ENCODE measurements around the gene CASP10. TPM values are rescaled to one million over a fixed set of nuclear protein-coding genes. Genes with fewer than 3 reads are reported as not detected.
A peak's percentile ranks its signal among the peaks of the same experiment; 100 is the strongest.

CASP10 gene
- total and polyA plus RNA-seq, 2 donors (not counting 1 experiment from before 2014, with no cell fraction given) = 16.0 to 34.3 TPM

DNA sequence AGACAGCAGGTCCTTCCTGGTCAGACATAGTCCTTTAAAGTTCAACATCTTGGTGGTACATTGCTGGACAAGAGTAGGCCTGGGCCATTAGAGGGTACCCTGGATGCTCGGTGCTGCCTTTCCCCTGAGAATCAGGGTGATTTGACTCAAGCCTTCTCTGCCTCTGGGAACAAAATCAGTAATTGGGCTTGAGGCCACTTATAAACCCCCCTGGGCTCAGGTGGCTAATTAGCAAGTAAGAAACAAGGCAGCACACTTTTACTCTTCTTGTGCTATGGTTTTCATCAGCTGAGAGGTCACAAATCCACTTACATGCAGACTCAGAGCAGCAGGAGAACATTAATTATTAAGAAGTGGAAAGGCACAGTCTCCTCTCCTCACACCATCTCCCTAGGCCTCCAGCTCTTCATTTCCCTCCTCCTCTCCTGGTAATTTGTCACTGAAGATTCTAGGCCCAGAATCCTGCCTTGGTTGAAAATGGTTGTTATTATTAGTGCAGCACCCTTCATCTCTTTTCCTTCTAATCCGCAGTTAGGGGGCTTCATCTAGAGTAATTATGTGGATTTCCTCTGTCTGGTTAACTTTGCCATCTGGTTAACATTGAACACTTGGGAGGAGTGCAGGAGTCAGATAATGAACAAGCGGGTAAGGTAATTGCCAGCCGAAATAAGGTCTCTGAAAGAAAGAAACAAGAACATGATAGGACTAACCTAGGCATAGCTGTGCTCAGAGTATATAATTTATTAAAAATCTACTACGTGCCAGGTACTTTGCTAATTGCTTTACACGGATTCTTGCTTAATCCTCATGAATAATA lies 29.7 kb upstream of the CASP10 start:
- ATAC-seq (ENCODE audit: low read depth) (no peak), DNase-seq (no peak)
- Histone ChIP-seq H4K20me1 (ENCODE audit: control insufficient read depth, insufficient read depth, low read length, poor library complexity, severe bottlenecking) (no peaks in the 10 kb centered on the region), H3K4me2 (replicated peaks; ENCODE audit: low read depth, low read length, poor library complexity, severe bottlenecking) (no peak overlapping the region), H3K9me3 (ENCODE audit: control extremely low read depth in 1 of 3, control insufficient read depth in 2 of 3, insufficient read depth in 1 of 3, low read length in 2 of 3) (no peaks in the 10 kb centered on the region), H3K9ac (ENCODE audit: low read length) (no peak overlapping the region), H3K4me3 (ENCODE audit: control extremely low read depth in 1 of 5, extremely low read depth in 1 of 5, insufficient read depth in 1 of 5, low read depth in 2 of 5, low read length in 4 of 5) (no peak overlapping the region), H3K36me3 (replicated peaks in 1 of 2; ENCODE audit: control extremely low read depth in 1 of 2, control insufficient read depth in 1 of 2, extremely low read depth in 1 of 2, insufficient read depth in 2 of 2, low read length in 1 of 2) (peaks cover 0 to 44% of the 10 kb centered on the region in 2 experiments), H2AFZ (ENCODE audit: insufficient read depth, low read depth, low read length, poor library complexity, severe bottlenecking) (no peak overlapping the region), H3K27ac (ENCODE audit: low read length in 2 of 2) (peak overlapping the region in 1 of 2 donors; percentile 85), H3K4me1 (ENCODE audit: control insufficient read depth in 2 of 2, insufficient read depth in 2 of 2, low read length in 2 of 2) (peaks cover 52 to 57% of the 10 kb centered on the region in 2 donors), H3K79me2 (ENCODE audit: control insufficient read depth, insufficient read depth, low read length) (peaks cover 18% of the 10 kb centered on the region), H3K27me3 (replicated peaks in 1 of 4; ENCODE audit: control extremely low read depth in 1 of 4, control insufficient read depth in 3 of 4, insufficient read depth in 4 of 4, low read length in 3 of 4) (no peaks in the 10 kb centered on the region)
- Mint-ChIP-seq H3K9me3 (ENCODE audit: insufficient read depth) (no peaks in the 10 kb centered on the region), H3K27ac (peak overlapping the region; percentile 76), H3K27me3 (no peaks in the 10 kb centered on the region), H3K4me1 (peaks cover 72% of the 10 kb centered on the region), H3K4me3 (no peak overlapping the region)
- TF ChIP-seq EZH2 (IDR thresholded peaks at IDR 0.05; ENCODE audit: borderline replicate concordance, insufficient read depth, low read depth, low read length, poor library complexity, severe bottlenecking) = no peak
- TF ChIP-seq, protein P1, sequence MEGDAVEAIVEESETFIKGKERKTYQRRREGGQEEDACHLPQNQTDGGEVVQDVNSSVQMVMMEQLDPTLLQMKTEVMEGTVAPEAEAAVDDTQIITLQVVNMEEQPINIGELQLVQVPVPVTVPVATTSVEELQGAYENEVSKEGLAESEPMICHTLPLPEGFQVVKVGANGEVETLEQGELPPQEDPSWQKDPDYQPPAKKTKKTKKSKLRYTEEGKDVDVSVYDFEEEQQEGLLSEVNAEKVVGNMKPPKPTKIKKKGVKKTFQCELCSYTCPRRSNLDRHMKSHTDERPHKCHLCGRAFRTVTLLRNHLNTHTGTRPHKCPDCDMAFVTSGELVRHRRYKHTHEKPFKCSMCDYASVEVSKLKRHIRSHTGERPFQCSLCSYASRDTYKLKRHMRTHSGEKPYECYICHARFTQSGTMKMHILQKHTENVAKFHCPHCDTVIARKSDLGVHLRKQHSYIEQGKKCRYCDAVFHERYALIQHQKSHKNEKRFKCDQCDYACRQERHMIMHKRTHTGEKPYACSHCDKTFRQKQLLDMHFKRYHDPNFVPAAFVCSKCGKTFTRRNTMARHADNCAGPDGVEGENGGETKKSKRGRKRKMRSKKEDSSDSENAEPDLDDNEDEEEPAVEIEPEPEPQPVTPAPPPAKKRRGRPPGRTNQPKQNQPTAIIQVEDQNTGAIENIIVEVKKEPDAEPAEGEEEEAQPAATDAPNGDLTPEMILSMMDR (IDR thresholded peaks at IDR 0.05) = no peak
- WGBS (ENCODE audit: insufficient coverage) = 80% methylated on average over 2 of the region's 6 CpGs
- ChIA-PET POLR2A (interaction anchor here (4.1 kb wide), 1 partner anchor 36 kb away, joined by 32 read pairs; the partner anchor contains the start of gene CFLAR), CTCF (interaction anchor here (0.9 to 1.6 kb wide), 5 partner anchors 11 to 84 kb away, joined by 3 to 5 read pairs (median 4); partner anchors contain the start of gene CASP10)
- intact Hi-C loops (cut with micrococcal nuclease) = no loop called here
